K562 (cell line): ENCODE measurements around the gene OSGEP. TPM values are rescaled to one million over a fixed set of nuclear protein-coding genes. Genes with fewer than 3 reads are reported as not detected.
A peak's percentile ranks its signal among the peaks of the same experiment; 100 is the strongest.

Experiments used
- E2F5 ChIP-seq: sonication (generic); formaldehyde crosslinking; IDR thresholded peaks from 2 replicates; pipeline ENCODE4 v1.8.0; 2022; ENCODE audit warnings: mild to moderate bottlenecking, missing genetic modification reagents
- E2F8 ChIP-seq: fragments of 450-650 bp; IDR thresholded peaks from 2 replicates; pipeline ENCODE4 v1.7.1; 2018; ENCODE audit warnings: mild to moderate bottlenecking, low read depth; ENCODE audit not compliant: partially characterized antibody
- EGR1 ChIP-seq: fragments of 450-650 bp; conservative IDR thresholded peaks from 2 replicates; pipeline ENCODE4 v1.6.1; 2017; ENCODE audit warnings: mild to moderate bottlenecking
- ESRRA ChIP-seq: fragments of 450-650 bp; IDR thresholded peaks from 2 replicates; pipeline ENCODE4 v1.6.1; 2014; ENCODE audit warnings: low read depth, mild to moderate bottlenecking, moderate library complexity, borderline replicate concordance
- GATAD2B ChIP-seq: fragments of 450-650 bp; IDR thresholded peaks from 2 replicates; pipeline ENCODE4 v1.6.1; 2017; ENCODE audit warnings: mild to moderate bottlenecking, borderline replicate concordance
- HMGXB4 ChIP-seq: sonication (generic); formaldehyde crosslinking; IDR thresholded peaks from 2 replicates; pipeline ENCODE4 v1.8.1; 2023; ENCODE audit warnings: mild to moderate bottlenecking, missing genetic modification reagents
- HNRNPUL1 ChIP-seq: fragments of 200-400 bp; formaldehyde crosslinking; IDR thresholded peaks from 2 replicates; pipeline ENCODE4 v1.6.1; 2017; ENCODE audit warnings: low read length
- HOMEZ ChIP-seq: fragments of 250-450 bp; sonication (Bioruptor Pico); IDR thresholded peaks from 2 replicates; pipeline ENCODE4 v1.4.0; 2020; ENCODE audit warnings: mild to moderate bottlenecking, moderate library complexity
- MEIS2 ChIP-seq: fragments of 450-650 bp; IDR thresholded peaks from 2 replicates; pipeline ENCODE4 v1.6.1; 2014; ENCODE audit warnings: mild to moderate bottlenecking; ENCODE audit not compliant: partially characterized antibody
- MTA2 ChIP-seq: fragments of 450-650 bp; IDR thresholded peaks from 2 replicates; pipeline ENCODE4 v1.6.1; 2016; ENCODE audit warnings: low read depth
- NFE2 ChIP-seq: IDR thresholded peaks from 2 replicates; pipeline ENCODE4 v1.6.1; 2014; ENCODE audit warnings: antibody characterized with exemption, low read depth
- POLR2B ChIP-seq: fragments of 450-650 bp; IDR thresholded peaks from 2 replicates; pipeline ENCODE4 v1.6.1; 2018; ENCODE audit warnings: low read depth; ENCODE audit not compliant: partially characterized antibody
- RNF2 ChIP-seq: sonication (generic); IDR thresholded peaks from 2 replicates; pipeline ENCODE4 v1.6.1; 2016
- SMARCB1 ChIP-seq: IDR thresholded peaks from 2 replicates; pipeline ENCODE4 v1.6.1; 2011; ENCODE audit warnings: improper control_type of control experiment, low read depth; ENCODE audit not compliant: insufficient read length
- TARDBP ChIP-seq: fragments of 450-650 bp; IDR thresholded peaks from 2 replicates; pipeline ENCODE4 v1.6.1; 2016
- TCF7L2 ChIP-seq: fragments of 150-350 bp; IDR thresholded peaks from 2 replicates; pipeline ENCODE4 v1.6.1; 2016; ENCODE audit warnings: low read depth, mild to moderate bottlenecking, low read length, moderate library complexity
- TOE1 ChIP-seq, 2 experiments: fragments of 450-650 bp in 1 of 2; sonication (generic) in 1 of 2; formaldehyde crosslinking in 1 of 2; IDR thresholded peaks; 2 replicates each; pipeline versions ENCODE4 v1.7.1 to v1.8.0; 2016 to 2022; ENCODE audit warnings: borderline replicate concordance in 2 of 2, mild to moderate bottlenecking in 2 of 2, antibody characterized with exemption in 1 of 2, inconsistent platforms in 1 of 2, low read depth in 1 of 2, missing genetic modification reagents in 1 of 2, moderate library complexity in 1 of 2
- USF1 ChIP-seq: sonication (generic); formaldehyde crosslinking; IDR thresholded peaks from 2 replicates; pipeline ENCODE4 v1.9.0; 2022; ENCODE audit warnings: mild to moderate bottlenecking, missing genetic modification reagents
- WHSC1 ChIP-seq: IDR thresholded peaks from one replicate; pipeline ENCODE4 v1.6.1; 2012; ENCODE audit warnings: low read length, control low read depth, inconsistent platforms
- ZNF12 ChIP-seq: sonication (generic); formaldehyde crosslinking; IDR thresholded peaks from 2 replicates; pipeline ENCODE4 v1.4.0; 2020; ENCODE audit warnings: mild to moderate bottlenecking, missing genetic modification reagents
- ZNF253 ChIP-seq: fragments of 250-450 bp; sonication (Bioruptor Pico); conservative IDR thresholded peaks from 2 replicates; pipeline ENCODE4 v1.6.1; 2021; ENCODE audit warnings: mild to moderate bottlenecking
- ZNF830 ChIP-seq: fragments of 250-450 bp; sonication (Bioruptor Pico); IDR thresholded peaks from 2 replicates; pipeline ENCODE4 v1.5.0; 2021; ENCODE audit warnings: mild to moderate bottlenecking
- polyA plus RNA-seq, 8 experiments: library from polyadenylated mRNA; depleted of rRNA in 4 of 8; stranded (reverse) in 5 of 8; unstranded in 3 of 8; fragments of >200 nt; fragmentation: Nextera tagmentation in 2 of 8; fragmentation: Illumina TruSeq in 1 of 8; extraction: Ambion mirVana in 2 of 8; extraction: Trizol in 1 of 8; gene quantifications; 2 replicates each; pipeline versions ENCODE4 v1.2.1 to v1.2.3, GENCODE V29; 2011 to 2014; ENCODE audit warnings: inconsistent platforms in 1 of 8, missing spikeins in 1 of 8
- total RNA-seq, 7 experiments: library from RNA; depleted of rRNA in 6 of 7; stranded (reverse); fragments of >200 nt in 6 of 7; fragmentation: Illumina TruSeq in 2 of 7; extraction: Trizol in 2 of 7; gene quantifications; 2 replicates each; pipeline versions ENCODE4 v1.2.1 to v1.2.3, GENCODE V29; 2011 to 2021; ENCODE audit warnings: low replicate concordance in 1 of 7

The OSGEP gene
- total and polyA plus RNA-seq, 9 of the 15 experiments (the other 6 are each of a cell fraction or from before 2014, with no cell fraction given), result 32.1 to 59.2 (median 44.1) TPM

GRCh38 chr14:20477211-20477876 lies 22.7 kb upstream of the OSGEP start (continued):
- TF ChIP-seq E2F5 (CRISPR knock-in tag) (no peak), GATAD2B (no peak), RNF2 (peak; percentile 43; the same call in 1 of the 2 replicates), TOE1 (IDR thresholded peaks at IDR 0.05; ENCODE audit: borderline replicate concordance) (no peak), TOE1 (CRISPR knock-in tag; IDR thresholded peaks at IDR 0.05; ENCODE audit: borderline replicate concordance, low read depth) (no peak), ZNF253 (CRISPR knock-in tag) (no peak), TCF7L2 (no peak), HMGXB4 (CRISPR knock-in tag) (0 out of 2 replicates have a peak, but pooled peaks have one; percentile 32), TARDBP (no peak), ZNF12 (CRISPR knock-in tag) (no peak), HNRNPUL1 (no peak), ZNF830 (CRISPR knock-in tag) (no peak), NFE2 (no peak), EGR1 (no peak), MTA2 (peak; percentile 52; the same call in 1 of the 2 replicates), SMARCB1 (no peak), ESRRA (peak; percentile 68; the same call in 1 of the 2 replicates), USF1 (CRISPR knock-in tag) (no peak), WHSC1 (no peak), MEIS2 (no peak), POLR2B (peak; percentile 37), HOMEZ (CRISPR knock-in tag) (no peak), E2F8 (no peak)
